Mesendoderm (in vitro differentiated cells): ENCODE results near the gene TMCC2.

Source experiments
- DNase-seq: peaks from one replicate; pipeline ENCODE4 v3.0.0; 2013
- H2AK5ac ChIP-seq: 2 replicates; pipeline ENCODE4 v1.6.1; 2013; ENCODE audit warnings: low read length, inconsistent platforms
- H2BK120ac ChIP-seq: 2 replicates; pipeline ENCODE4 v1.6.1; 2013; ENCODE audit warnings: low read depth, mild to moderate bottlenecking, low read length, moderate library complexity, mixed read lengths
- H2BK15ac ChIP-seq: replicated peaks from 2 replicates; pipeline ENCODE4 v1.6.1; 2013; ENCODE audit warnings: low read depth, mild to moderate bottlenecking, moderate library complexity
- H2BK5ac ChIP-seq: 2 replicates; pipeline ENCODE4 v1.6.1; 2013; ENCODE audit warnings: low read length, inconsistent platforms
- H3K18ac ChIP-seq: 2 replicates; pipeline ENCODE4 v1.6.1; 2013; ENCODE audit warnings: mild to moderate bottlenecking, low read length, mixed read lengths
- H3K23ac ChIP-seq: one replicate; pipeline ENCODE4 v1.6.1; 2013; ENCODE audit warnings: low read length
- H3K27ac ChIP-seq: 2 replicates; pipeline ENCODE4 v1.5.1; 2013; ENCODE audit warnings: low read depth, mild to moderate bottlenecking, inconsistent platforms, low read length, moderate library complexity
- H3K27me3 ChIP-seq: 2 replicates; pipeline ENCODE4 v1.6.1; 2013; ENCODE audit warnings: low read length, control low read depth, mild to moderate bottlenecking, inconsistent platforms; ENCODE audit not compliant: insufficient read depth, poor library complexity
- H3K36me3 ChIP-seq: 2 replicates; pipeline ENCODE4 v1.6.1; 2013; ENCODE audit warnings: low read length, inconsistent platforms; ENCODE audit not compliant: control insufficient read depth, insufficient read depth
- H3K4ac ChIP-seq: one replicate; pipeline ENCODE4 v1.6.1; 2013; ENCODE audit warnings: low read depth, mild to moderate bottlenecking, low read length, moderate library complexity
- H3K4me1 ChIP-seq: 2 replicates; pipeline ENCODE4 v1.6.1; 2013; ENCODE audit warnings: low read depth, low read length, inconsistent platforms; ENCODE audit not compliant: control insufficient read depth
- H3K4me2 ChIP-seq: 2 replicates; pipeline ENCODE4 v1.6.1; 2013; ENCODE audit warnings: low read length
- H3K4me3 ChIP-seq: 2 replicates; pipeline ENCODE4 v1.5.1; 2013; ENCODE audit warnings: mild to moderate bottlenecking, low read length
- H3K56ac ChIP-seq: one replicate; pipeline ENCODE4 v1.6.1; 2013; ENCODE audit warnings: low read length
- H3K79me1 ChIP-seq: 2 replicates; pipeline ENCODE4 v1.6.1; 2013; ENCODE audit warnings: low read length, inconsistent platforms
- H3K79me2 ChIP-seq: 2 replicates; pipeline ENCODE4 v1.6.1; 2013; ENCODE audit warnings: mild to moderate bottlenecking, low read length; ENCODE audit not compliant: control insufficient read depth, insufficient read depth
- H3K9ac ChIP-seq: 2 replicates; pipeline ENCODE4 v1.6.1; 2013; ENCODE audit warnings: low read length, inconsistent platforms
- H4K5ac ChIP-seq: one replicate; pipeline ENCODE4 v1.6.1; 2013; ENCODE audit warnings: low read length
- H4K8ac ChIP-seq: one replicate; pipeline ENCODE4 v1.6.1; 2013; ENCODE audit warnings: low read depth, mild to moderate bottlenecking, control low read depth, low read length, moderate library complexity
- WGBS: extraction: QIAGEN DNeasy Blood & Tissue Kit; methylation state at CpG from one replicate; pipeline ENCODE4 v1.1.7; 2013; ENCODE audit warnings: low lambda C conversion rate, missing lambda C conversion rate; ENCODE audit not compliant: insufficient coverage; ENCODE audit errors: extremely low coverage; 5-methylcytosine and 5-hydroxymethylcytosine counted together

TMCC2 gene

DNA sequence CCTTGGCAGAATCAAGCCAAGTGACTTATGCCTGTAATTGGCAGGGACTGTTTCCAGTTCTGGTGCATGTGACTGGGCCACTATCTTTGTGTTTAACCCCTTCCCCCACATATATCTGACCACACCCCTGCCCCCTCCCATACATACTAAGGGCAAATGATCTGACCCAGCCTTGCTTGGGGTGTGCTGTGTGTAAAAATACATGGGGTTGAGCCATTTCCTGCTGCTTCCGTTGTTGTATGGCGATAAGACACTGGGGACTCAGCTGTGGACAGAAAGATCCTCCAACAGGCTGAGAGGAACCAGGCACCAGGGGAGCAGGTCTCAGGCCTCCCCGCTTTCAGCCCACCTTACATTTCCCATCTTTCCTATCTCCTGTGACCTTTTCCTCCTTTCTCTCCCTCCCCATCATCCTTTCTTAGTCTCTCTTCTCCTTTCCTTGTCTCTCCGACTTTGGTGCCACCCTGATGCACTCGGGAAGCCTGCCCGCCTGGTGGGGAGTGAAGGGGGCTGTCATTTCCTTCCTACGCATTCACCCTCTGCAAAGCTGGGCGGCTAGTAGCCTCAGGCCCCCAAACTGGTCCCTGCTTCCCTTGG is 39.7 kb downstream of the TMCC2 start:
- no peak overlapping the region for H3K9ac ChIP-seq
- H2BK15ac ChIP-seq, result no peak overlapping the region
- no peak overlapping the region for H2BK5ac ChIP-seq
- no peak overlapping the region for H3K4me3 ChIP-seq
- peaks cover 2% of the 10 kb centered on the region for H3K4me1 ChIP-seq
- no peak overlapping the region for H3K27ac ChIP-seq
- H3K79me2 ChIP-seq, result no peaks in the 10 kb centered on the region
- no peak overlapping the region for H3K4ac ChIP-seq
- WGBS, result no CpG with 5 or more reads among the region's 8 CpGs
- no peak overlapping the region for H4K8ac ChIP-seq
- DNase-seq, result no peak
- no peaks in the 10 kb centered on the region for H3K79me1 ChIP-seq
- H3K36me3 ChIP-seq, result no peaks in the 10 kb centered on the region
- no peak overlapping the region for H3K4me2 ChIP-seq
- no peaks in the 10 kb centered on the region for H3K27me3 ChIP-seq
- no peak overlapping the region for H4K5ac ChIP-seq
- no peak overlapping the region for H3K18ac ChIP-seq
- H2AK5ac ChIP-seq, result no peak overlapping the region
- H3K56ac ChIP-seq, result no peak overlapping the region
- H3K23ac ChIP-seq, result no peak overlapping the region
- H2BK120ac ChIP-seq, result no peak overlapping the region

DNA sequence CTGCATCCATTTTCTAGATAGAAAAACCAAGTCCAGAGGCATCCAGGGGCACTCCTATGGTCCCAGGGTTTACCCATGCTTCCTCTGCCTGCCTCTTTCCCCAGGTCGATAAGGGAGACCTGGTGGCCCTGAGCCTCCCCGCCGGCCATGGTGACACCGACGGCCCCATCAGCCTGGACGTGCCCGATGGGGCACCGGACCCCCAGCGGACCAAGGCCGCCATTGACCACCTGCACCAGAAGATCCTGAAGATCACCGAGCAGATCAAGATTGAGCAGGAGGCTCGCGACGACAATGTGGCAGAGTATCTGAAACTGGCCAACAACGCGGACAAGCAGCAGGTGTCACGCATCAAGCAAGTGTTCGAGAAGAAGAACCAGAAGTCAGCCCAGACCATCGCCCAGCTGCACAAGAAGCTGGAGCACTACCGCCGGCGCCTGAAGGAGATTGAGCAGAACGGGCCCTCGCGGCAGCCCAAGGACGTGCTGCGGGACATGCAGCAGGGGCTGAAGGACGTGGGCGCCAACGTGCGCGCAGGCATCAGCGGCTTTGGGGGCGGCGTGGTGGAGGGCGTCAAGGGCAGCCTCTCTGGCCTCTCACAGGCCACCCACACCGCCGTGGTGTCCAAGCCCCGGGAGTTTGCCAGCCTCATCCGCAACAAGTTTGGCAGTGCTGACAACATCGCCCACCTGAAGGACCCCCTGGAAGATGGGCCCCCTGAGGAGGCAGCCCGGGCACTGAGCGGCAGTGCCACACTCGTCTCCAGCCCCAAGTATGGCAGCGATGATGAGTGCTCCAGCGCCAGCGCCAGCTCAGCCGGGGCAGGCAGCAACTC is 41.3 kb downstream of the TMCC2 start:
- Histone ChIP-seq H4K5ac (no peak overlapping the region), H2BK15ac (no peak overlapping the region), H2BK120ac (no peak overlapping the region), H3K79me2 (no peaks in the 10 kb centered on the region), H3K4me2 (no peak overlapping the region), H4K8ac (no peak overlapping the region), H3K36me3 (no peaks in the 10 kb centered on the region), H3K18ac (no peak overlapping the region), H3K23ac (no peak overlapping the region), H3K4ac (no peak overlapping the region), H3K4me1 (no peaks in the 10 kb centered on the region), H3K56ac (no peak overlapping the region), H3K27ac (no peak overlapping the region), H2AK5ac (no peak overlapping the region), H3K4me3 (no peak overlapping the region), H3K79me1 (no peaks in the 10 kb centered on the region), H3K27me3 (no peaks in the 10 kb centered on the region), H2BK5ac (no peak overlapping the region), H3K9ac (no peak overlapping the region)
- no peak for DNase-seq
- no CpG with 5 or more reads among the region's 48 CpGs for WGBS

DNA sequence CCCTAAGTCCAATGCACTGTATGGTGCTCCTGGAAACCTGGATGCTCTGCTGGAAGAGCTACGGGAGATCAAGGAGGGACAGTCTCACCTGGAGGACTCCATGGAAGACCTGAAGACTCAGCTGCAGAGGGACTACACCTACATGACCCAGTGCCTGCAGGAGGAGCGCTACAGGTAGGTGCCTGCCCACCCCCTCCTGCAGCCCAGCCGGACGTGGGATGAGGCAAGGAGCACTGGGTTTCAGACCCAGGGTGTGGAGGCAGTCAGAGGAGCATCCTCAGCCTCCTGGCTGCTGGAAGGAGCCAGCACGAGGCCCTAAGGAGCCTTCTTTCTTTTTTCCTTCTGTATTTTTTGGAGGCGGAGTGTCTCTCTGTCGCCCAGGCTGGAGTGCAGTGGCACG is 42.0 kb downstream of the TMCC2 start:
- no peak overlapping the region for H3K56ac ChIP-seq
- H3K4me3 ChIP-seq, result no peak overlapping the region
- H3K36me3 ChIP-seq, result no peaks in the 10 kb centered on the region
- no peak overlapping the region for H4K8ac ChIP-seq
- H4K5ac ChIP-seq, result no peak overlapping the region
- H2BK120ac ChIP-seq, result no peak overlapping the region
- WGBS, result no CpG with 5 or more reads among the region's 8 CpGs
- H3K4ac ChIP-seq, result no peak overlapping the region
- no peaks in the 10 kb centered on the region for H3K27me3 ChIP-seq
- H3K4me1 ChIP-seq, result no peaks in the 10 kb centered on the region
- H3K4me2 ChIP-seq, result no peak overlapping the region
- no peak overlapping the region for H3K18ac ChIP-seq
- no peak for DNase-seq
- H3K9ac ChIP-seq, result no peak overlapping the region
- no peak overlapping the region for H3K27ac ChIP-seq
- no peak overlapping the region for H2BK5ac ChIP-seq
- no peak overlapping the region for H2AK5ac ChIP-seq
- H2BK15ac ChIP-seq, result no peak overlapping the region
- H3K79me1 ChIP-seq, result no peaks in the 10 kb centered on the region
- H3K79me2 ChIP-seq, result no peaks in the 10 kb centered on the region
- H3K23ac ChIP-seq, result no peak overlapping the region

DNA sequence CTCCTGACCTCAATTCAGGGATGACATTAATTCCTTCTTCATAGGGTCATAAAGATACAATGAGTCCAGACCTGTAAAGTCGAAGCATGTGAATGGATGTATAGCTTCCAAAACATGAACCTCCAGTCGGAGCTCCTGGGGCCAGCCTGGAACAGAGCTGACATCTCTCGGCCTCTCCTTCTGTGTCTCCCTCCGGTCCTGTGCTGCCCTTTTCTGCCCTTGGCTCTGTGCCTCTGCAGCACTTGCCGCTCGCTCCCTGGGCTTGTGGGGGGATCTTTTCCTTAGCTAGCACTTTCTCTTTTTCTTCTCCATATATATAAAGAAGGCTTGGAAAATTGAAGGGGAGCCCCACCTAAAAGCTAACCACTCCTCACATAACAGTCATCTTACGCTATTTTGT is 42.5 kb downstream of the TMCC2 start:
- Histone ChIP-seq H2BK5ac (no peak overlapping the region), H4K5ac (no peak overlapping the region), H3K79me1 (no peaks in the 10 kb centered on the region), H2BK15ac (no peak overlapping the region), H3K4me3 (no peak overlapping the region), H3K4me2 (no peak overlapping the region), H3K18ac (no peak overlapping the region), H3K9ac (no peak overlapping the region), H3K27me3 (no peaks in the 10 kb centered on the region), H2BK120ac (no peak overlapping the region), H3K27ac (no peak overlapping the region), H3K36me3 (no peaks in the 10 kb centered on the region), H3K79me2 (no peaks in the 10 kb centered on the region), H2AK5ac (no peak overlapping the region), H4K8ac (no peak overlapping the region), H3K23ac (no peak overlapping the region), H3K56ac (no peak overlapping the region), H3K4me1 (no peaks in the 10 kb centered on the region), H3K4ac (no peak overlapping the region)
- no peak for DNase-seq
- WGBS, result no CpG with 5 or more reads among the region's 7 CpGs

DNA sequence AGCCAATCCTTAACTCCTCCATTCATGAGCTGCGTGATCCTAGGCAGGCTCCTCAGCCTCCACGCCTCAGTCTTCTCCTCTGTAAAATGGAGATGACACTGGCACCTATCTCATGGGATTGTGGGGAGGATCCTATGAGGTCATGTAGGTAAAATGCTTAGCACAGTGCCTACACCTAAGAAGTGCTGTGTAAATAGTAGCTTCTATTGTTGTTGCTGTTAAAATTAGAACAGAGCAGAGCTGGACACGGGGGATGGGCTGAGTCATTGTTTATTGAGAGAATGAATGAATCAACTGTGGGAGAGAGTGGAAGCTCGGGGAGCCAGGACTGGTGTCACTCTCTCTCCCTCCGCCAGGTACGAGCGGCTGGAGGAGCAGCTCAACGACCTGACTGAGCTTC is 43.0 kb downstream of the TMCC2 start:
- H2BK120ac ChIP-seq, result no peak overlapping the region
- H2BK5ac ChIP-seq, result no peak overlapping the region
- no peaks in the 10 kb centered on the region for H3K79me1 ChIP-seq
- H4K5ac ChIP-seq, result no peak overlapping the region
- no peak overlapping the region for H3K4ac ChIP-seq
- no peak overlapping the region for H3K4me3 ChIP-seq
- H3K27ac ChIP-seq, result no peak overlapping the region
- no peak overlapping the region for H2BK15ac ChIP-seq
- H3K36me3 ChIP-seq, result no peaks in the 10 kb centered on the region
- H3K9ac ChIP-seq, result no peak overlapping the region
- no peaks in the 10 kb centered on the region for H3K27me3 ChIP-seq
- no peak overlapping the region for H2AK5ac ChIP-seq
- no CpG with 5 or more reads among the region's 8 CpGs for WGBS
- H3K18ac ChIP-seq, result no peak overlapping the region
- H3K56ac ChIP-seq, result no peak overlapping the region
- no peak overlapping the region for H4K8ac ChIP-seq
- DNase-seq, result no peak
- no peak overlapping the region for H3K4me2 ChIP-seq
- H3K23ac ChIP-seq, result no peak overlapping the region
- no peaks in the 10 kb centered on the region for H3K4me1 ChIP-seq
- H3K79me2 ChIP-seq, result no peaks in the 10 kb centered on the region
